IPS DF 6.9 (cell line): Measurements from ENCODE around the gene HP.

ENCODE experiments used
- DNase-seq: peaks from one replicate; pipeline ENCODE4 v3.0.0-alpha.2; 2013; ENCODE audit warnings: low read depth, low spot score
- H3K27ac ChIP-seq: one replicate; pipeline ENCODE4 v1.5.1; 2013; ENCODE audit warnings: low read length, control low read depth
- H3K27me3 ChIP-seq: 2 replicates; pipeline ENCODE4 v1.6.1; 2013; ENCODE audit warnings: mild to moderate bottlenecking, low read length; ENCODE audit not compliant: control insufficient read depth, insufficient read depth
- H3K36me3 ChIP-seq: 2 replicates; pipeline ENCODE4 v1.6.1; 2013; ENCODE audit warnings: low read length; ENCODE audit not compliant: control insufficient read depth, insufficient read depth
- H3K4me1 ChIP-seq: 2 replicates; pipeline ENCODE4 v1.6.1; 2013; ENCODE audit warnings: low read length; ENCODE audit not compliant: control insufficient read depth, insufficient read depth
- H3K4me3 ChIP-seq: 2 replicates; pipeline ENCODE4 v1.5.1; 2013; ENCODE audit warnings: mild to moderate bottlenecking, low read length
- H3K9me3 ChIP-seq: 2 replicates; pipeline ENCODE4 v1.6.1; 2013; ENCODE audit warnings: low read length, inconsistent platforms; ENCODE audit not compliant: control insufficient read depth, insufficient read depth
- WGBS: extraction: QIAGEN DNeasy Blood & Tissue Kit; methylation state at CpG from one replicate; pipeline ENCODE4 v1.1.7; 2013; ENCODE audit warnings: mixed read lengths, missing lambda C conversion rate; ENCODE audit not compliant: insufficient read length, insufficient coverage; 5-methylcytosine and 5-hydroxymethylcytosine counted together

The HP gene

GRCh38 chr16:72107371-72107770 lies 53.1 kb downstream of the HP start:
- Histone ChIP-seq H3K9me3 (no peaks in the 10 kb centered on the region), H3K27me3 (no peaks in the 10 kb centered on the region), H3K4me1 (no peaks in the 10 kb centered on the region), H3K36me3 (peaks cover 62% of the 10 kb centered on the region), H3K27ac (no peak overlapping the region), H3K4me3 (no peak overlapping the region)
- WGBS: no CpG with 5 or more reads among the region's 17 CpGs
- DNase-seq: no peak

- H3K4me1 ChIP-seq: no peaks in the 10 kb centered on the region
- WGBS: no CpG with 5 or more reads among the region's 16 CpGs
- peaks cover 55% of the 10 kb centered on the region for H3K36me3 ChIP-seq
- no peak overlapping the region for H3K4me3 ChIP-seq
- no peaks in the 10 kb centered on the region for H3K9me3 ChIP-seq
- DNase-seq: no peak
- H3K27me3 ChIP-seq: no peaks in the 10 kb centered on the region
- H3K27ac ChIP-seq: no peak overlapping the region
Observed at GRCh38 chr16:72108353-72109102, 54.2 kb downstream of the HP start.

- WGBS: no CpG with 5 or more reads among the region's 12 CpGs
- Histone ChIP-seq H3K4me1 (no peaks in the 10 kb centered on the region), H3K36me3 (peaks cover 47% of the 10 kb centered on the region), H3K27me3 (no peaks in the 10 kb centered on the region), H3K27ac (no peak overlapping the region), H3K9me3 (no peaks in the 10 kb centered on the region), H3K4me3 (no peak overlapping the region)
- no peak for DNase-seq
Observed at GRCh38 chr16:72109300-72109699, 55.0 kb downstream of the HP start.

- no peak for DNase-seq
- H3K27ac ChIP-seq: no peak overlapping the region
- no peaks in the 10 kb centered on the region for H3K4me1 ChIP-seq
- H3K27me3 ChIP-seq: no peaks in the 10 kb centered on the region
- H3K9me3 ChIP-seq: no peaks in the 10 kb centered on the region
- no CpG with 5 or more reads among the region's 12 CpGs for WGBS
- H3K36me3 ChIP-seq: peaks cover 39% of the 10 kb centered on the region
- no peak overlapping the region for H3K4me3 ChIP-seq
Observed at GRCh38 chr16:72109966-72110530, 55.7 kb downstream of the HP start.
